Pancreas (tissue), 10 donors: ENCODE data around the gene UQCRH. TPM values are rescaled to one million over a fixed set of nuclear protein-coding genes. Genes with fewer than 3 reads are reported as not detected.

ENCODE experiments used
- ATAC-seq, 4 donors: fragments of 200-7000 bp; cut with Tn5 transposase; one replicate each; pipeline versions ENCODE4 v1.8.0 to v1.9.1; 2020; ENCODE audit warnings: mild to moderate bottlenecking in 4 of 4, moderate library complexity in 4 of 4
- DNase-seq, 6 donors: peaks; one replicate each; pipeline ENCODE4 v3.0.0-alpha.2; 2020
- FAIRE-seq: peaks from 2 replicates; lab custom pipeline; 2012; peaks lifted over from hg19 to GRCh38; lab: Jason Lieb, UNC
- H3K27ac ChIP-seq, 4 donors: fragments of 200-600 bp; sonication (generic); 1 replicate in 3 of 4; 2 replicates in 1 of 4; pipeline versions ENCODE4 v1.5.0 to v1.8.0; 2020
- H3K27me3 ChIP-seq, 4 donors: fragments of 200-600 bp; one replicate each; pipeline ENCODE4 v1.8.0; 2021
- H3K36me3 ChIP-seq, 3 donors: fragments of 200-600 bp; sonication (generic) in 1 of 3; one replicate each; pipeline versions ENCODE4 v1.5.0 to v1.8.0; 2020 to 2021
- H3K4me1 ChIP-seq, 3 donors: fragments of 200-600 bp; one replicate each; pipeline ENCODE4 v1.8.0; 2021
- H3K4me3 ChIP-seq, 4 donors: fragments of 200-600 bp; sonication (generic) in 2 of 4; one replicate each; pipeline versions ENCODE4 v1.5.0 to v1.8.0; 2020 to 2021
- H3K9me3 ChIP-seq, 4 donors: fragments of 200-600 bp; one replicate each; pipeline ENCODE4 v1.8.0; 2021
- WGBS, 2 donors: extraction: QIAGEN DNeasy Blood & Tissue Kit; methylation state at CpG; one replicate each; pipeline ENCODE4 v1.1.7; 2013; 5-methylcytosine and 5-hydroxymethylcytosine counted together
- intact Hi-C, 3 donors: fragments of 100-400 bp; cut with DNase I; formaldehyde crosslinking; loops; one replicate each; pipeline versions ENCODE4 v1.11.1 to v1.14.2; 2022
- polyA plus RNA-seq, 2 donors: library from polyadenylated mRNA; stranded (reverse); fragments of 200-250 nt; gene quantifications; one replicate each; pipeline ENCODE4 v1.2.3, GENCODE V29; 2013
- total RNA-seq, 6 donors: library from RNA; stranded (reverse); fragmentation: NEBNext Ultra II Directional in 4 of 6; extraction: Animal tissue kit (Norgen Biotek cat#: 25700) in 4 of 6; gene quantifications; one replicate each; pipeline versions ENCODE4 v1.2.1 to v1.2.4, GENCODE V29; 2021 to 2023
- TF ChIP-seq, protein P1 (sequence below), 4 donors: fragments of 200-600 bp; sonication (generic) in 3 of 4; IDR thresholded peaks; one replicate each; pipeline versions ENCODE4 v1.5.0 to v1.8.0; 2021; ENCODE audit warnings: antibody characterized with exemption in 4 of 4
- donor health status: healthy with polysubstance abuse.
- donor health status: DM: no; HTN: no; CAD: no; lungs with moderate emphysema.
- donor health status: DM: no; HTN: no; CAD: no.
- donor health status: control.
- donor health status: control.
- donor health status: Bipolar disorder and iron deficiency.
- donor health status: DM: yes; HTN: yes; CAD: no.
- donor health status: DM: no; HTN: no; CAD: no.
- donor health status: DM: no; HTN: no; CAD: no.
- donor health status: DM: yes; HTN: yes; CAD: no.

The UQCRH gene
- total and polyA plus RNA-seq, 8 donors = 51.8 to 183 (median 77.0) TPM

GRCh38 chr1:46263146-46263545, 40.4 kb upstream of the UQCRH start:
- Histone ChIP-seq H3K9me3 (no peaks in the 10 kb centered on the region), H3K36me3 (no peaks in the 10 kb centered on the region), H3K27me3 (no peaks in the 10 kb centered on the region), H3K4me1 (no peaks in the 10 kb centered on the region), H3K4me3 (no peak overlapping the region), H3K27ac (no peak overlapping the region)
- ATAC-seq = no peak
- no peak for DNase-seq
- TF ChIP-seq, protein P1, sequence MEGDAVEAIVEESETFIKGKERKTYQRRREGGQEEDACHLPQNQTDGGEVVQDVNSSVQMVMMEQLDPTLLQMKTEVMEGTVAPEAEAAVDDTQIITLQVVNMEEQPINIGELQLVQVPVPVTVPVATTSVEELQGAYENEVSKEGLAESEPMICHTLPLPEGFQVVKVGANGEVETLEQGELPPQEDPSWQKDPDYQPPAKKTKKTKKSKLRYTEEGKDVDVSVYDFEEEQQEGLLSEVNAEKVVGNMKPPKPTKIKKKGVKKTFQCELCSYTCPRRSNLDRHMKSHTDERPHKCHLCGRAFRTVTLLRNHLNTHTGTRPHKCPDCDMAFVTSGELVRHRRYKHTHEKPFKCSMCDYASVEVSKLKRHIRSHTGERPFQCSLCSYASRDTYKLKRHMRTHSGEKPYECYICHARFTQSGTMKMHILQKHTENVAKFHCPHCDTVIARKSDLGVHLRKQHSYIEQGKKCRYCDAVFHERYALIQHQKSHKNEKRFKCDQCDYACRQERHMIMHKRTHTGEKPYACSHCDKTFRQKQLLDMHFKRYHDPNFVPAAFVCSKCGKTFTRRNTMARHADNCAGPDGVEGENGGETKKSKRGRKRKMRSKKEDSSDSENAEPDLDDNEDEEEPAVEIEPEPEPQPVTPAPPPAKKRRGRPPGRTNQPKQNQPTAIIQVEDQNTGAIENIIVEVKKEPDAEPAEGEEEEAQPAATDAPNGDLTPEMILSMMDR (IDR thresholded peaks at IDR 0.05) = no peak
- no peak for FAIRE-seq
- intact Hi-C loops = no loop called here
- WGBS, 2 donors = 86 to 94% methylated on average over 2 of the region's 2 CpGs

DNA sequence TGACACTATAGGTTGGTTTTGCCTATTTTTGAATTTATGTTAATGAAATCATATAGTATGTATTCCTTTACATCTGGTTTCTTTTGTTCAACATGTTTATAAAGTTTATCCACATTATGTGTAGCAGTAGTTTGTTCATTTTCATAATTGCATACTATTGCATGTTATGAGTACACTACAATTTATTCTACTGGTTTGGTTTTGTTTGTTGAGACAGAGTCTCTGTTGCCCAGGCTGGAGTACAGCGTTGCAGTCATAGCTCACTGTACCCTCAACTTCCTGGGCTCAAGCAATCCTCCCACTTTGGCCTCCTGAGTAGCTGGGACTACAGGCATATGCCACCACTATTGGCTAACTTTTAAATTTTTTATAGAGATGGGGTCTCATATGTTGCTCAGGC, 34.9 kb upstream of the UQCRH start:
- DNase-seq = no peak
- Histone ChIP-seq H3K9me3 (no peaks in the 10 kb centered on the region), H3K36me3 (no peaks in the 10 kb centered on the region), H3K27ac (no peak overlapping the region), H3K27me3 (no peaks in the 10 kb centered on the region), H3K4me1 (no peaks in the 10 kb centered on the region), H3K4me3 (no peak overlapping the region)
- TF ChIP-seq, protein P1 (IDR thresholded peaks at IDR 0.05) = no peak
- intact Hi-C loops = no loop called here
- WGBS, 2 donors = 97 to 100% methylated on average over 1 of the region's 1 CpG
- FAIRE-seq = no peak
- no peak for ATAC-seq

GRCh38 chr1:46274225-46275029, 29.1 kb upstream of the UQCRH start:
- DNase-seq (no peak), ATAC-seq (no peak), FAIRE-seq (no peak)
- H3K27ac ChIP-seq = no peak overlapping the region
- intact Hi-C loops = no loop called here
- H3K4me1 ChIP-seq = no peaks in the 10 kb centered on the region
- WGBS, 2 donors = 94 to 98% methylated on average over 6 of the region's 6 CpGs
- H3K9me3 ChIP-seq = no peaks in the 10 kb centered on the region
- TF ChIP-seq, protein P1 (IDR thresholded peaks at IDR 0.05) = no peak
- H3K27me3 ChIP-seq = no peaks in the 10 kb centered on the region
- H3K4me3 ChIP-seq = no peak overlapping the region
- peaks cover 0 to 9% (median 0%) of the 10 kb centered on the region in 3 donors for H3K36me3 ChIP-seq

- intact Hi-C loops = no loop called here
- no peak for ATAC-seq
- 81 to 83% methylated on average over 6 of the region's 6 CpGs for WGBS, 2 donors
- Histone ChIP-seq H3K4me1 (no peaks in the 10 kb centered on the region), H3K4me3 (no peak overlapping the region), H3K36me3 (peaks cover 0 to 9% (median 0%) of the 10 kb centered on the region in 3 donors), H3K27me3 (no peaks in the 10 kb centered on the region), H3K27ac (no peak overlapping the region), H3K9me3 (no peaks in the 10 kb centered on the region)
- FAIRE-seq = no peak
- DNase-seq = no peak
- TF ChIP-seq, protein P1 (IDR thresholded peaks at IDR 0.05) = no peak
These were observed 28.5 kb upstream of the UQCRH start for GRCh38 chr1:46275030-46275337.

GRCh38 chr1:46277658-46278373, 25.7 kb upstream of the UQCRH start:
- ATAC-seq = peak in 1 of 4 donors; percentile 22
- H3K36me3 ChIP-seq = peaks cover 0 to 29% (median 0%) of the 10 kb centered on the region in 3 donors
- WGBS, 2 donors = 78 to 80% methylated on average over 14 of the region's 14 CpGs
- FAIRE-seq = no peak
- H3K27me3 ChIP-seq = no peaks in the 10 kb centered on the region
- no peak for DNase-seq
- no peaks in the 10 kb centered on the region for H3K9me3 ChIP-seq
- H3K4me1 ChIP-seq = no peaks in the 10 kb centered on the region
- no peak overlapping the region for H3K27ac ChIP-seq
- TF ChIP-seq, protein P1 (IDR thresholded peaks at IDR 0.05) = no peak
- H3K4me3 ChIP-seq = no peak overlapping the region
- intact Hi-C loops = no loop called here
